SK-N-SH treated with all-trans-retinoic acid at 6 μM for 48 hours (cell line): ENCODE measurements around the gene PARVB.

Source experiments
- ARNTL ChIP-seq: fragments of 450-650 bp; formaldehyde crosslinking; IDR thresholded peaks from 2 replicates; pipeline ENCODE4 v1.5.0; 2020; ENCODE audit warnings: low read depth, mild to moderate bottlenecking, moderate library complexity, borderline replicate concordance
- CREB5 ChIP-seq: fragments of 250-450 bp; sonication (Bioruptor Pico); IDR thresholded peaks from 2 replicates; pipeline ENCODE4 v1.5.1; 2020; ENCODE audit warnings: low read depth, mild to moderate bottlenecking, moderate library complexity
- CSDC2 ChIP-seq: fragments of 250-450 bp; sonication (Bioruptor Pico); IDR thresholded peaks from 2 replicates; pipeline ENCODE4 v1.5.0; 2020; ENCODE audit warnings: mild to moderate bottlenecking, moderate library complexity
- ESRRG ChIP-seq: fragments of 250-450 bp; sonication (Bioruptor Pico); IDR thresholded peaks from 2 replicates; pipeline ENCODE4 v1.6.1; 2021; ENCODE audit warnings: mild to moderate bottlenecking
- GLIS3 ChIP-seq: fragments of 250-450 bp; sonication (Bioruptor Pico); IDR thresholded peaks from 2 replicates; pipeline ENCODE4 v1.5.0; 2020; ENCODE audit warnings: mild to moderate bottlenecking, moderate library complexity
- OSR1 ChIP-seq: fragments of 250-450 bp; sonication (Bioruptor Pico); IDR thresholded peaks from 2 replicates; pipeline ENCODE4 v1.8.0; 2022; ENCODE audit warnings: moderate library complexity, mild to moderate bottlenecking, inconsistent platforms
- PATZ1 ChIP-seq: fragments of 250-450 bp; sonication (Bioruptor Pico); IDR thresholded peaks from 2 replicates; pipeline ENCODE4 v1.8.0; 2020; ENCODE audit warnings: mild to moderate bottlenecking, moderate library complexity, borderline replicate concordance
- SNAI2 ChIP-seq: fragments of 250-450 bp; sonication (Bioruptor Pico); IDR thresholded peaks from 2 replicates; pipeline ENCODE4 v1.5.0; 2020; ENCODE audit warnings: mild to moderate bottlenecking, moderate library complexity
- TSHZ2 ChIP-seq: fragments of 250-450 bp; sonication (Bioruptor Pico); IDR thresholded peaks from 2 replicates; pipeline ENCODE4 v1.5.0; 2020; ENCODE audit warnings: mild to moderate bottlenecking, moderate library complexity
- ZC3H10 ChIP-seq: fragments of 250-450 bp; sonication (Bioruptor Pico); IDR thresholded peaks from 2 replicates; pipeline ENCODE4 v1.5.1; 2021; ENCODE audit warnings: mild to moderate bottlenecking, moderate library complexity
- ZFP30 ChIP-seq: fragments of 450-650 bp; formaldehyde crosslinking; IDR thresholded peaks from 2 replicates; pipeline ENCODE4 v1.5.0; 2022; ENCODE audit warnings: mild to moderate bottlenecking, moderate library complexity
- ZNF565 ChIP-seq: fragments of 450-650 bp; formaldehyde crosslinking; conservative IDR thresholded peaks from 2 replicates; pipeline ENCODE4 v1.5.0; 2020; ENCODE audit warnings: low read depth, mild to moderate bottlenecking, moderate library complexity

- TF ChIP-seq ZNF565 (CRISPR knock-in tag) (no peak), CSDC2 (CRISPR knock-in tag) (no peak), OSR1 (CRISPR knock-in tag) (no peak), GLIS3 (CRISPR knock-in tag) (no peak), ARNTL (CRISPR knock-in tag) (no peak), ESRRG (CRISPR knock-in tag) (no peak), SNAI2 (CRISPR knock-in tag) (no peak), CREB5 (CRISPR knock-in tag) (no peak), PATZ1 (CRISPR knock-in tag) (no peak), ZFP30 (CRISPR knock-in tag) (no peak), TSHZ2 (CRISPR knock-in tag) (no peak), ZC3H10 (CRISPR knock-in tag) (no peak)
Observed at GRCh38 chr22:43996170-43996980, 27.7 kb upstream of the PARVB start.
